ENCODE results near the gene ZNF397.

The ZNF397 gene

GRCh38 chr18:35231052-35231451 is 9.8 kb upstream of the ZNF397 start:
- Histone ChIP-seq H3K9ac (ENCODE audit: low read length) (no peak overlapping the region), H3K27ac (ENCODE audit: low read length) (no peak overlapping the region), H3K36me3 (replicated peaks; ENCODE audit: insufficient read depth, low read length) (no peaks in the 10 kb centered on the region), H3K4me3 (ENCODE audit: low read length) (no peak overlapping the region; the same call in 1 of the 2 replicates), H3K4me1 (ENCODE audit: low read length) (no peaks in the 10 kb centered on the region), H3K9me3 (replicated peaks; ENCODE audit: insufficient read depth, low read length) (no peaks in the 10 kb centered on the region), H3F3A (ENCODE audit: insufficient read depth, low read length) (no peaks in the 10 kb centered on the region), H3K4me2 (ENCODE audit: low read depth, low read length) (peak overlapping the region; percentile 33; the same call in 1 of the 2 replicates), H4K20me1 (ENCODE audit: insufficient read depth, low read length) (no peaks in the 10 kb centered on the region), H3K27me3 (replicated peaks; ENCODE audit: insufficient read depth, low read length) (no peaks in the 10 kb centered on the region), H3K79me2 (ENCODE audit: low read length) (no peaks in the 10 kb centered on the region), H3K9me2 (replicated peaks; ENCODE audit: insufficient read depth, low read length) (no peaks in the 10 kb centered on the region), H2AFZ (ENCODE audit: low read length) (peak overlapping the region; percentile 59)
- no peak for TF ChIP-seq EZH2 (optimal IDR thresholded peaks at IDR 0.05; ENCODE audit: low read depth, low read length)
- TF ChIP-seq, protein P1, sequence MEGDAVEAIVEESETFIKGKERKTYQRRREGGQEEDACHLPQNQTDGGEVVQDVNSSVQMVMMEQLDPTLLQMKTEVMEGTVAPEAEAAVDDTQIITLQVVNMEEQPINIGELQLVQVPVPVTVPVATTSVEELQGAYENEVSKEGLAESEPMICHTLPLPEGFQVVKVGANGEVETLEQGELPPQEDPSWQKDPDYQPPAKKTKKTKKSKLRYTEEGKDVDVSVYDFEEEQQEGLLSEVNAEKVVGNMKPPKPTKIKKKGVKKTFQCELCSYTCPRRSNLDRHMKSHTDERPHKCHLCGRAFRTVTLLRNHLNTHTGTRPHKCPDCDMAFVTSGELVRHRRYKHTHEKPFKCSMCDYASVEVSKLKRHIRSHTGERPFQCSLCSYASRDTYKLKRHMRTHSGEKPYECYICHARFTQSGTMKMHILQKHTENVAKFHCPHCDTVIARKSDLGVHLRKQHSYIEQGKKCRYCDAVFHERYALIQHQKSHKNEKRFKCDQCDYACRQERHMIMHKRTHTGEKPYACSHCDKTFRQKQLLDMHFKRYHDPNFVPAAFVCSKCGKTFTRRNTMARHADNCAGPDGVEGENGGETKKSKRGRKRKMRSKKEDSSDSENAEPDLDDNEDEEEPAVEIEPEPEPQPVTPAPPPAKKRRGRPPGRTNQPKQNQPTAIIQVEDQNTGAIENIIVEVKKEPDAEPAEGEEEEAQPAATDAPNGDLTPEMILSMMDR (IDR thresholded peaks at IDR 0.05; ENCODE audit: low read length), result peak; percentile 89
- peak; percentile 71 for DNase-seq

GRCh38 chr18:35236571-35237363 is 4.1 kb upstream of the ZNF397 start:
- Histone ChIP-seq H2AFZ (ENCODE audit: low read length) (no peak overlapping the region), H3K9me2 (replicated peaks; ENCODE audit: insufficient read depth, low read length) (no peaks in the 10 kb centered on the region), H3K27ac (ENCODE audit: low read length) (no peak overlapping the region), H3K9me3 (replicated peaks; ENCODE audit: insufficient read depth, low read length) (no peaks in the 10 kb centered on the region), H3K4me3 (ENCODE audit: low read length) (no peak overlapping the region), H3K4me2 (ENCODE audit: low read depth, low read length) (no peak overlapping the region), H3K27me3 (replicated peaks; ENCODE audit: insufficient read depth, low read length) (no peaks in the 10 kb centered on the region), H4K20me1 (ENCODE audit: insufficient read depth, low read length) (no peaks in the 10 kb centered on the region), H3K36me3 (replicated peaks; ENCODE audit: insufficient read depth, low read length) (no peaks in the 10 kb centered on the region), H3K79me2 (ENCODE audit: low read length) (no peaks in the 10 kb centered on the region), H3K4me1 (ENCODE audit: low read length) (0 out of 2 replicates have a peak, but pooled peaks cover 3% of the 10 kb centered on the region), H3F3A (ENCODE audit: insufficient read depth, low read length) (no peaks in the 10 kb centered on the region), H3K9ac (ENCODE audit: low read length) (no peak overlapping the region)
- TF ChIP-seq EZH2phosphoT487 (IDR thresholded peaks at IDR 0.05; ENCODE audit: low read length) (no peak), EZH2 (optimal IDR thresholded peaks at IDR 0.05; ENCODE audit: low read depth, low read length) (no peak)
- TF ChIP-seq, protein P1 (IDR thresholded peaks at IDR 0.05; ENCODE audit: low read length), result no peak
- no peak for DNase-seq

- no peaks in the 10 kb centered on the region for H3K9me2 ChIP-seq (replicated peaks; ENCODE audit: insufficient read depth, low read length)
- no peaks in the 10 kb centered on the region for H4K20me1 ChIP-seq (ENCODE audit: insufficient read depth, low read length)
- no peaks in the 10 kb centered on the region for H3F3A ChIP-seq (ENCODE audit: insufficient read depth, low read length)
- no peak for TF ChIP-seq EZH2phosphoT487 (IDR thresholded peaks at IDR 0.05; ENCODE audit: low read length)
- TF ChIP-seq, protein P1 (IDR thresholded peaks at IDR 0.05; ENCODE audit: low read length), result no peak
- no peak for TF ChIP-seq EZH2 (optimal IDR thresholded peaks at IDR 0.05; ENCODE audit: low read depth, low read length)
- H3K79me2 ChIP-seq (ENCODE audit: low read length), result peaks cover 7% of the 10 kb centered on the region; the same call in 1 of the 2 replicates
- no peaks in the 10 kb centered on the region for H3K9me3 ChIP-seq (replicated peaks; ENCODE audit: insufficient read depth, low read length)
- no peaks in the 10 kb centered on the region for H3K27me3 ChIP-seq (replicated peaks; ENCODE audit: insufficient read depth, low read length)
- 0 out of 2 replicates have a peak overlapping the region, but pooled peaks have one; percentile 16 for H2AFZ ChIP-seq (ENCODE audit: low read length)
- H3K36me3 ChIP-seq (replicated peaks; ENCODE audit: insufficient read depth, low read length), result 0 out of 2 replicates have a peak, but pooled peaks cover 2% of the 10 kb centered on the region
- no peak overlapping the region for H3K4me3 ChIP-seq (ENCODE audit: low read length)
- no peak overlapping the region for H3K27ac ChIP-seq (ENCODE audit: low read length)
- H3K9ac ChIP-seq (ENCODE audit: low read length), result no peak overlapping the region
- DNase-seq, result no peak
- no peak overlapping the region for H3K4me2 ChIP-seq (ENCODE audit: low read depth, low read length)
- H3K4me1 ChIP-seq (ENCODE audit: low read length), result 0 out of 2 replicates have a peak, but pooled peaks cover 3% of the 10 kb centered on the region
Observed at GRCh38 chr18:35239314-35239713, 1.5 kb upstream of the ZNF397 start.
